GM21528 (cell line): Measurements from ENCODE around the gene GLT8D1.
"Not testable (repeated sequence)": the region's sequence is repeated elsewhere in the genome, so short reads cannot be mapped to it uniquely, and the experiment has no call there.

Source experiments
- ATAC-seq: cut with Tn5 transposase; IDR thresholded peaks from one replicate; pipeline ENCODE4 v1.9.1; 2021; ENCODE audit warnings: mild to moderate bottlenecking, moderate library complexity; ENCODE audit not compliant: unreplicated experiment, low FRiP score

GLT8D1 gene

DNA sequence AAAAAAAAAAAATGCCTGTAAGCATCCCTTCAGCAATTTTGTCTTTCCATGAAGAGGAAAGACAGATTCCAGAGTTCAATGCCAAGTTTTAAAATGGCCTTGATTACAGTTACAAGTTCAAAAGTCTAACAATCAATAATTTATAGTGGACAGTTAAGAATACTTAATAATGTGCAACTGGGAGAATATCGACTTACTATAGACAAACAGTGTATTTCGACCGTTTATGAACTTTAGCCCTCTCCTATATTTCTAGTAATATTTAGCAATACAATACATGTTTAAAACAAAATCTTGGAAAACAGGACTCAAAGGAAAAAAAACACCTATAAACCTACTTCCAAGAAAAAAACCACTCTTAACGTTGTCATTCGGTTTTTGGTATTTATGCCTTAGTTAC is 21.4 kb downstream of the GLT8D1 start:
- ATAC-seq: no peak

DNA sequence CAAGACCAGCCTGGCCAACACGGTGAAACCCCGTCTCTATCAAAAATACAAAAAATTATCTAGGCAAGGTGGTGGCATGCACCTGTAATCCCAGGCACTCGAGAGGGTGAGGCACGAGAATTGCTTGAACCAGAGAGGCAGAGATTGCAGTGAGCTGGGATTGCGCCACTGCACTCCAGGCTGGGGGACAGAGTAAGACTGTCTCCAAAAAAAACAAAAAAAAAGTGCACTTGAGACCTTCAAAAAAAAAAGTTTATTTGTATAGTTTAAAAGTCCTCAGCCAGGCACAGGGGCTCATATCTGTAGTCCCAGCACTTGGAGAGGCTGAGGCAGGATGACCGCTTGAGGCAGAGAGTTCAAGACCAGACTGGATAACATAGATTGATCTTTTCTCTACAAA is 22.0 kb downstream of the GLT8D1 start:
- ATAC-seq: no peak

DNA sequence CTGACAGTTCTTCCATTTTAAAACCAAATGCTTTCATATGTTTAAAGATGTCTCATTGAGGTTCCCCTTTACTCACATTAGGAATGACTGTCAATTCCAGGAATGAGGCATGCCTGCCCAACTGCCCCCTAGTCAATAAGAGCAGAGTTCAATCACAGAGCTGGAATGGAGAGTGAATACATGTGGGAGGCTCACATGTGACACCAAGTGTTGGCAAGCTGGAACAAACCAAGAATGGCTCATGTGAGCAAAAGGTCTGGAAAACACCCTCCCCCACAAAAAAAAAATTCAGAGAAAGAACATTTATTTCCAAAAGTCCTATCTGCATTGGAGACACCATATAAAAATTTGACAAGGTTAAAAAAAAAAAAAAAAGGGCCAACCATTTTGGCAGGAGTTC is 23.6 kb downstream of the GLT8D1 start:
- ATAC-seq: no peak

DNA sequence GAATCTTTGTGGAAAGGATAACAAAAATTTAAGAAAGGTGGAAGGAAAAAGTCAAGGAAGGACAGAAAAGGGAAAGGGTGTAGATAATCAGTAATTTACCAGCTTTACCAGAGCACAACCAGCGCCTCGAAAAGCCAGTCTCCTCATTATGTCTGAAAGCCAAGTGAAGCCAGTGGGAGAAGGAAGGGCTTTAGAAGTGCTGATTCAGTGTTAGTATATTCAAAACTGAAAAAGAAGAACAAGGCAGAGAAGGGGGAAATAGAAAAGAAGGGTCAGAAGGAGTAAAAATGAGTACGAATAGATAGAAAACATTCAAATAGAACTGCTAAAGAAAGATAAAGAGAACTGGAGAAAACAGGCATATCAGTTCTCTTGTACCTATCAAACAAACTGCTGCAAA is 24.0 kb downstream of the GLT8D1 start:
- no peak for ATAC-seq

DNA sequence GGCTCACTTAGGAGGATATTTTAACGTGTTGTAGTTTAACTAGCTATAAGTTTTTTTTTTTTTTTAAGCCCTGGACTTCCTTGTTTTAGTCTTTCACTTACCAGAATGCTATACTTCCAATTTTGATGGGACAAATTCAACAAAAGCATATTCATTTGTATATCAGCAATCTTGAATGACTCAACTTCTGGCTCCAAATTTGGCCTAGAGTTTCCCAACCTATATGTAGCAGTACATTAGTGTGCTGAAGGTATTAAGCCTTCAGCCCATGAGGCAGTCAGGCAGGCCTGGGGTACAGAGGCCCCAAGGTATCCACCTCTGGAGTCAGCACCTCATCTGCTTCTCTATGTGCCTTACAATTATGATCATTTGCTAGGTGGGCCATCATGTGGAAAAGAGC is 25.8 kb downstream of the GLT8D1 start:
- no peak for ATAC-seq

DNA sequence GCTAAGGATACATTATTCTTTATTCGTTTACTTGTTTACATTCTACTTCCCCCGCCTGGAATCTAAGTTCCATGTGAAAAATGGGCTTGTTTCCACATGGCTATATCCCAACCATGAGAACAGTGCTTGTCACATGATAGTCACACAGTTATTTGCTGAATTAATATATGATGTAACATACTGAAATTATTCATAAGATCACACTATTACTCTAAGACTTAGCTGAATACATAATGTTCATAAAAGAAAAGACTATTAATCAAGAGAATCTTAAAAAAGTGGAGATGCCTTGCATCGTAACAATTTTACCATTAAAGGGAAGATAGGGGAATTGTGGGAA is 26.4 kb downstream of the GLT8D1 start:
- ATAC-seq: no peak

DNA sequence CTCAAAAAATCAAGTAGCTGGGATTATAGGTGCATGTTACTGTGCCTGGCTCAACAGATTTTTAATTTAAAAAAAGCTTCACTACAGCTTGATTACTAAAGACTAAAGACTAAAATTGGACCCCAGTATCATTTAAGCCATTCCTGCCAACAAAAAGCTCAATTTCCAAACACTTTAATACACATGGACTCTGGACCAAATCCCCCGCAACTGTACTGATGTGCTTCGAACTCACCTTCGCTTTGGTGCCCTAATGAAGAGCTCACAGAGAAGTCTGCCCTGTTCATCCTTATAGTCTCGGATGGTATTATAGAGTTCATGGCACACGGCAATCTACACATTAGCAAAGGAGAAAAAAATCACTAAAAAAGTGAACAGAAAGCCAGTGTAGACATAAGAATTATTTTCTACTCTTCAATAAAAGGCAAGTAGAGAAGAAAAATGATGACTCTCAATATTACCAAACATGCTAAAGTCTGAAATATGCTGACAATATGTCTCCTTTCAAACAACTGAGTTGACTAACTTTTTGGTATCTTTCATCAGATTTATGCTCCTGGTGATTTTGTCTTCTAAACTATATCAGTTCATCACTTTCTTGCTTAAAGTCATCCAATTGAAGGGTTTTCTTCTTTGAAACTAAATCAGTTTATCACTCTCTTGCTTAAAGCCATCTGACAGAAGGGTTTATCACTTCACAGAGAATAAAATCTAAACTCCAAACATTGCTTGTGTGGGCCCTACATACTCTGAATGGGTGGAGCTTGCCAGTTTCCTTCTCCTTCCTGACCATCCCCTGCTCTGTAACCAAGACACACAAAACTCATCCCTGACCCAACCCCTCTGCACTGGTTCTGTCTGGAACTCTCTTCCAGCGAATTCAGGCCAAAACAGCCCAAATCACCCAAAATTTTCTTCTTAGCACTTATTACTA is 27.1 kb downstream of the GLT8D1 start:
- ATAC-seq: no peak

DNA sequence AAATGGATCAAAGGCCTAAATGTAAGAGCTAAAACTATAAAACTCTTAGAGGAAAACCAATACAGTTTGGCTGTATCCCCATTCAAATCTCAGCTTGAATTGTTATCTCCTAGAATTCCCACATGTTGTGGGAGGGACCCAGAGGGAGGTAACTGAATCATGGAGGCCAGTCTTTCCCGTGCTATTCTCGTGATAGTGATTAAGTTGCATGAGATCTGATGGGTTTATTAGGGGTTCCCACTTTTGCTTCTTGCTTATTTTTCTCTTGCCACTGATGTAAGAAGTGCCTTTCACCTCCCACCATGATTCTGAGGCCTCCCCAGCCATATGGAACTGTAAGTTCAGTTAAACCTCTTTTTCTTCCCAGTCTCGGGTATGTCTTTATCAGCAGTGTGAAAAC is 29.4 kb downstream of the GLT8D1 start:
- not testable (repeated sequence) for ATAC-seq

DNA sequence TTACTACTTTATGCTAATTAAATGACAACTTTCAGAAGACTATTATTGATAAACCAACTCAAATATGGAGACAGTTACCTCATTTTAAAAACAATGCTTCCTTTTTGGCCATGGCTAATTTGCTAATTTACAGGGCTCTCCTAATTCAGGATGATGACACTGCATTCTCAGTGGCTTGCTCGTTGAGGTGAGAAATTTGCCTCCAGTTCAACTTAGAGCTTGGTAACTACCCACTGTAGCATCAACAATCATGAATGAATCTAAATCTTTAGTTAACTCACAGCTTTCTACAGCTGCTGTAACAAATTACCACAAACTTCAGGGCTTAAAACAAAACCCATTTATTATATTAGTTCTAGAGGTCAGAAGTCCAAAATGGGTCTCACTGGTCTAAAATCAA is 33.9 kb downstream of the GLT8D1 start:
- ATAC-seq: no peak

DNA sequence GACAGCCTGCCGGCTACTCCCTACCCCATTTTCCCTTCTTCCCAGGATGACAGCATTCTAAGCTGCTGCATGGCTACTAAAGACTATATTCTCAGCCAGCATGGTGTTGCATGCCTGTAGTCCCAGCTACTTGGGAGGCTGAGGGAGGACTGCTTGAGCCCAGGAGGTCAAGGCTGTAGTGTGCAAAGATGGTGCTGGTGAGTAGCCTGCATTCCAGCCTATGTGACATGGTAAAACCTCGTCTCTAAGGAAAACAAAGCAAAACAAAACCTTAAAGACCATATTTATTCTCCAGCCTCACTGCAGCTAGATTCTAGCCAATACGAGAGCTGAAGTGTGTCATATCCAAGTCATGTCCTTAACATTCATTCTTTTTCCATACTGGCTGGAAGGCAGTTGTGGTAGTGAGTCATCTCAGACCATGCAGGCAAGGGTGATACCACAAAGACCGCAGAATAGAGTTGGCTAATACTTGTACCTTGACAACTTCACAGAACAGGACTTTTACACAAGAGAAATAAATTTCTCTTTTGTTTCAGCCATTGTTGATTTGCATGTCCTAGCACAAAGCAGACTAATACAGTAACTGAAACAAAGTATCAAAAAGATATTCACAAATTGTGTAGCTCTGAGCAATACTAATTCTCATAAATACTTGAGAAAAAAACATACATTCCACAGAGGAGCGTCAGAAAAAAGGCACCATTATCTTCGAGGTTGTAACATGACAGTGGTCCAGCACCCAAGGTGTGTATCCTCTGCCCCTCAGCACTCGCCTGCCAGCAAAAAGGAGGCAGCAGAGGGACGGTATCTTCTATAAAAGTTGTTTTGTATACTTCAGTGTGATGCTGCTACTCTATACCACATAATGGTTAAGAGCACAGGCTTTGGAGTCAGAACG is 34.7 kb downstream of the GLT8D1 start:
- ATAC-seq: peak; percentile 68

DNA sequence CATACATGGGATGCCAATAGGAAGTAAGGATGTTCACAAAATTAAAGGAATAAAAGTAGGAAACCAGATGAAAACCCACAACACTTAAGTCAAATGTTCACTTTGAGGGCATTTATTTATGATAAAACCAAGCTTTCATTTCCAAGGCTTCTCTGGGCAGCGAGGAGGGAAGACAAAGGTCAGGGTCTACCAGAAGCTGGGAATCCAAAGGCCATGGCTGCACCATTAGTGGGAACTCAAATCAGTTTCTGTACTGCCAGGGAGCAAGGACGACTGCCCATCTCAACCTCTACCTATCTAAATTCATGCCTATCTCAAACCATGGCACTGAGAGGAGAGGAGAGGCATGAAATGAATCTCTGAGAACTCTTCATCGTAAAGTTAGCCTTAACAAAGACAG is 42.5 kb downstream of the GLT8D1 start:
- no peak for ATAC-seq

DNA sequence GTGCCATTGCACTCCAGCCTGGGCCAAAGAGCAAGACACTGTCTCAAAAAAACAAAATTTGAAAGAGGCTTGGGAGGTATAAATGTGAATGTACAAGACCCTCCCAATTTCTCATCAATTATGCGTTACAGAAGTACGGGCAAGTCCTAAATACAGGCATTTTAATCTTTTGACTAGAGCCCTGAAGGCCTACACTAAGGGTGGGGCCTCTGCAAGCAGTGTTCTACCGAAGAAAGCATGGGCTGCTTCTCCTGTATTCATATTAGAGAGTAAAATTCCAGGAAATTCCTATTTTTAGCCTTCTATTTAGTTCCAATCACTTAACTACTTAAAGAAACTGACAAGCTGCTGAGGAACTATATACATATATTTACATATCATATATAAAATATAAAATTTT is 45.5 kb downstream of the GLT8D1 start:
- ATAC-seq: no peak

DNA sequence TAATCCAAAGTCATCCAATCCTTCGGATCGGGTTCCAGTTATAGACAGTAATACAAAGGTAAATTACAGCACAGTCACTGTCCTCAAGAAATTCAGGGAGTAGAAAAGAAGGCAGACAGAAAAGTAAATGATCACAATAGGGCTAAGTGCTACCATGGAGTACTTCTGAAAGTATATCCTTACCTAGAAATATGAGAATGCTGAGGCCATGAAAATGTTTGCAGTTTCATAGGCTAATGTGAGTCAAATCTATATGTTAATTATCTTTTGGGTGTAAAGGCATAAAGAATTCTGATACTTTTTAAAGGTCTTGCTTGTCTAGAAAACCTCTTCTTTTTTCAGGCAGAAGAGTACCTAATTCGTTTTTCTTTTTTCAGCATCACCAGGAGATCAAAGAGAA is 49.7 kb downstream of the GLT8D1 start:
- no peak for ATAC-seq

DNA sequence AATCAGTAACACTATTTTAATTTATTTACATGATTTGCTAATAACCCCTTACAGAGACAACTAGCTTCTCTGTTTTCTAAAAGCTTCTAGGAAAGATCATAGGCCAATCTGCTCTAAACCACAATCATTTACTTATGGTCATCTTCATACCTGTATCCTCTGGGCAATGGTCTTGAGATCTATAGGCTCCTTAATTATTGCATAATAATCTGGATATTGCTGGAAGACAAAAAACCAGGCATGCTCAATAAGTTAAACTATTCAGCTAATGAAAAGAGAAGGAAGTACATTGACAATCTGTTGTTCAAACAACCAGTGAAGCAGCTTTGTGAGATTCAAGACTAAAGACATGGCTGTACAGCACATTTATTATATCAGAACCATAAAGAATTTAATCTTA is 54.0 kb downstream of the GLT8D1 start:
- ATAC-seq: no peak

DNA sequence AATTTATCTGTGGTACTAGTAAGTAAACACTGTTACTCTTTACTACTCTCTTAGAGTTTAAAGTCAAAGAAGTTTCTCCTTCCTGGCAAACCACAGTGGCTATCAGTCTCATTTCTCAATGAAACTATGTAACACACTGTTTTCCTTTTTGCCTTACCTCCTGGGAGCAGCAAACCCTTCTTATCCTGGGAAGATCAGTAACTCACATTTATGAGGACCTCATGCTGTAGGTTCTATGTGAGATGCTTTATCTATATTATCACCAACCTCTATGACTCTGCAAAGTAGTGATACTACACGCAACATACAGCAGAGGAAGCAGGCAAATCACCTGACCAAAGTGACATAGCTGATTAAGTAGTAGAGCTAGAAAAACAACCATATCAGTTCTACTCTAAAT is 55.2 kb downstream of the GLT8D1 start:
- ATAC-seq: no peak

DNA sequence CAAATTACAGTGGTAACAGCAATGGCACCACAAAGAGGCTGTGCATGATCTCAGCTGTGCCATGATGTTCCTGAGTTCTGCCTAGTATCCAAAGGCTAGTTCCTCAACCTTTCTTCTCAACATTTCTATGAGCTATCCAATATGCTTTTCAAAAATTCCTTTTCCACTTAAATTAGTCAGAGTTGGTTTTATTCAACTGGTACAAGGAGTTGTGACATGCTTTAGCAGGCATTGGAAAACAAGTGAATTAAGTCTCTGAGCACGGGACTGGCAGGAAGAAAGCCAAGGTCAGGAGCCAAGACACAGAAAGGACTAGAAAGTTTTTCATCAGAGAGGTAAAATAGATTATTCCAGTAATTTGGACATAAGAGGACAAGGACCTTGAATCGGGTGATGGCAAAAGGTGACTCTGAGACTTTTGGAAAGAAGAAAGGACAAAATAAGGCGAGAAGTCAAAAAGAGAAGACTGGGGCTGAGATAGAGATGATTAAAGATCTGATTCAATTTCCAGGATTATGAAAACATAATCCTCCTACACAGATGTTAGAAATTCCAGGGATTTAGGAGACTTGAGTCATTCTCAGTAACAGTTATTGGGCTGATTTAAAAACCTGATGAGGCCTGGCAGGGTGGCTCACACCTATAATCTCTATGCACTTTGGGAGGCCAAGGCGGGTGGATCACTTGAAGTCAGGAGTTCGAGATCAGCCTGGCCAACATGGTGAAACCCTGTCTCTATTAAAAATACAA is 56.0 kb downstream of the GLT8D1 start:
- ATAC-seq: no peak

DNA sequence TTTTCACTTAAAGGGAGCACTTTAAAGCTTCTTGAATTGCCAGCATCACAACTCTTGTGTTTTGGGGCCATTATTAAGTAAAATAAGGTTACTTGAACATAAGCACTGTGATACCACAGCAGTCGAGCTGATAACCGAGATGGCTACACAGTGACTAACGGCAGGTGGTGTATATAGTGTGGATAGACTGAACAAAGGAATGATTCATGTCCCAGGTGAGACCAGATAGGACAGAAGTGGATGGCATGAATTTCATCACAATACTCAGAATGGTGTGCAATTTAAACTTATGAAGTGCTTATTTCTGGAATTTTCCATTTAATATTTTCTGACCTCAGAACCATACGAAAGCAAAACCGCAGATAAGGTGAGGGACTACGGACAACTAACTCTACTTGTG is 60.0 kb downstream of the GLT8D1 start:
- ATAC-seq: no peak
